CD4-positive, alpha-beta T cell treated with Interleukin-1 beta for 1 hour (primary cell): ENCODE measurements around the gene VSTM2L.

Source experiments
- DNase-seq, 2 donors: peaks; one replicate each; pipeline ENCODE4 v3.0.0-alpha.2; 2020 to 2022

Gene VSTM2L

DNA sequence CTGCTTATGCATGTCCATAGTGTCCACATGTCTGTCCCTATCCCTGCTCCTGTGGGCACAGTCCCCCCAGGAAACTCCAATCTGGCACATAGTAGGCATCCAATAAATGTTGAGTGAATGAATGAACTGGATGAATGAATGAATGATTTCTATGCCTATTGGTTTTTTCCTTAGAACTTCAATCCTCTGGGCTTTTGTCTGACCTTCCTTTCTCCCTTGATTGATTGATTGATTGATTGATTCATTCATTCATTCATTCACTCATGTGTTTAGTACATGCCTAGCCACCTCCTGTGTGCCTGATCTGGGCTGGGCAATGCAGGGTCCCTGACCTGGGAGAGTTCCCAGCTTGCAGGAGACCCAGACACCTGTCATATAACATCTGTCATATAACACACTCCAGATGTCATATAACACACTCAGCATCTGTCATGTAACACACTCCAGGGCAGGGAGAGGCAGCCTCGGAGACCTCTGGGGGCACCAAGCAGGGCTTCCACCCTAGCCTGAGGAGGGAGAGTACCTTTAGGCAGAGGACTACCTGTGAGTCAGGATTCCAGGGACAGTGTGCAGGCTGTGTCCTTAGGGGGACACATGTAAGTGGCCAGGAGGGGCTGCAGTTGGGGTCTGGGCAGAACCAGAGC, 17.9 kb downstream of the VSTM2L start:
- DNase-seq = no peak

- DNase-seq = no peak
Observed at GRCh38 chr20:37921341-37921929, 18.5 kb downstream of the VSTM2L start.

GRCh38 chr20:37922016-37922415, 19.1 kb downstream of the VSTM2L start:
- no peak for DNase-seq

- DNase-seq = no peak
Observed at GRCh38 chr20:37925265-37926165, 22.6 kb downstream of the VSTM2L start.

DNA sequence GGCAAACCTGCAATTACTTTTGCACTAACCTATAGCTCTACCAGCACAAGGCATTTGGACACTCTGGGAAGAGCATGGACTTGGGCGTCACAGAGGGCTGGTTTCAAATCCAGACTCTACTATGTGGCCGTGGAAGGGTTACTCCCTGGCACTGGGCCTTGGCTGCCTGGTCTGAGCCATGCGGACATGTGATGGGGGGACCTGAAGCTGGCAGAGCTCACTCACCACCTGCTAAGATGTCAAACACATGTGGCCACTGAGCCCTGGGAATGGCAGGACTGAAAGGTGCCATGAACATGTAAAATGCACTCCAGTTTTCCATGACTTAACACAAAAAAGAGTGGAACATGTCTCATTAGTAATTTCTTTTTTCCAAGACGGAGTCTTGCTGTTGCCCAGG, 23.7 kb downstream of the VSTM2L start:
- no peak for DNase-seq

DNA sequence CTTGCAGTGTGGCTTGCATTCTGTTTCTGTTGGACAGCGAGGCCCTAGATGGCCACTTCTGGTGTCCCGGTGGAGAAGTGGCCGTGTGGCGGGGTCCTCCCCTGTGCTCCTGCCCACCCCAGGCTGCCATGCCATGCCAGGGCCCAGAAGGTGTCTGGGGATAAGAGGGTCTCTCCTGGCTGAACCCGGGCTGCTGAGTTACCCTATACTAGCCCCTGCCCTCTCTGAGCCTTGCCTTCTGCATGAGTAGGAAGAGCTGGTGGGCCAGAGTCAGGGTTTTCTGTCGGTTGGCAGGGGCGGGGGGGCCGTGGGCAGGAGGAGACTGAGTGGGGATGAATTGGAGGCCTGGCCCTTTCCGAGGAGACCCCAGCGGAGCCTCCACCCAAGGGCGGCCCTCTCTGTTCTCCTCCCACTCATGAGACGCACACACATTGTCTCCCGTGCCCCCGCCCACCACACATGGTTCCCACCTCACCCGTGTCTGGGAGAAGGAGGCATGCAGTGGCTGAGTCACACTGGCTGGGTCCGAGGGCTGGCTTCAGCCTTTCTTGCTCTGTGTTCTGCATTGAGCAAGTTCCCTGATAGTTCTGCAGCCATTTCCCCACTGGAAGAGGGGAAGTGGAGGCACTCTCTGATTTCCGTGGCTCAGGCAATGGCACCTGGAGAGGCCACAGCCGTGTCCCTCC, 24.6 kb downstream of the VSTM2L start:
- no peak for DNase-seq

DNA sequence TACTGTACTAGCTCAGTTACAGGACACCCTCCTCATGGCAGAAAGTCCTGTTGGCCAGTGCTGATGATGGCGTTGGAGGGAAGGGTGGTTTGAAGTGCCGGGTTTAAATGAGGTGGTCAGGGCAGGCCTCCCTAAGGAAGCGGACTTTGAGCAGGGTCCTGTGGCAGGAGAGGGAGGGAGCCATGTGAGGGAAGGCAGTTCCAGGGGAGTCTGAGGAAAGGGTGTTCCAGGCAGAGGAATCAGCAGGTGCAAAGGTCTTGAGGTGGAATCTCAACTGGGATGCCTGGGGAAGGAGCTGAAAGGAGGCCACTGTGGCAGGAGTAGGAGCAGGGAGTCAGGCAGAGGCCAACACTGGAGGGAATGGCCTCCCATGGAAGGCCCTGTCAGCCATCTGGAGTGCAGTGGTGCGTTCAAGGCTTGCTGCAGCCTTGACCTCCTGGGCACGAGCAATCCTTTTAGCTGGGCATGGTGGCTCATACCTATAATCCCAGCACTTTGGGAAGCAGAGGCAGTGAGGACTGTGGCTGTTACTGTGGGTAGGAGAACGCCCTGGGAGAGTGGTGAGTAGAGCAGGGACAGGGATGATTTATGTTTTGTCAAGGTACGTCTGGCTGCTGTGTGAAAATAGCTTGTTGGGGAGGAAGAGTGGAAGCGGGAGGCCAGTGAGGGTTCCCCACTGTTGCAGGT, 26.2 kb downstream of the VSTM2L start:
- DNase-seq = no peak

GRCh38 chr20:37929683-37930014, 26.7 kb downstream of the VSTM2L start:
- DNase-seq = no peak

DNA sequence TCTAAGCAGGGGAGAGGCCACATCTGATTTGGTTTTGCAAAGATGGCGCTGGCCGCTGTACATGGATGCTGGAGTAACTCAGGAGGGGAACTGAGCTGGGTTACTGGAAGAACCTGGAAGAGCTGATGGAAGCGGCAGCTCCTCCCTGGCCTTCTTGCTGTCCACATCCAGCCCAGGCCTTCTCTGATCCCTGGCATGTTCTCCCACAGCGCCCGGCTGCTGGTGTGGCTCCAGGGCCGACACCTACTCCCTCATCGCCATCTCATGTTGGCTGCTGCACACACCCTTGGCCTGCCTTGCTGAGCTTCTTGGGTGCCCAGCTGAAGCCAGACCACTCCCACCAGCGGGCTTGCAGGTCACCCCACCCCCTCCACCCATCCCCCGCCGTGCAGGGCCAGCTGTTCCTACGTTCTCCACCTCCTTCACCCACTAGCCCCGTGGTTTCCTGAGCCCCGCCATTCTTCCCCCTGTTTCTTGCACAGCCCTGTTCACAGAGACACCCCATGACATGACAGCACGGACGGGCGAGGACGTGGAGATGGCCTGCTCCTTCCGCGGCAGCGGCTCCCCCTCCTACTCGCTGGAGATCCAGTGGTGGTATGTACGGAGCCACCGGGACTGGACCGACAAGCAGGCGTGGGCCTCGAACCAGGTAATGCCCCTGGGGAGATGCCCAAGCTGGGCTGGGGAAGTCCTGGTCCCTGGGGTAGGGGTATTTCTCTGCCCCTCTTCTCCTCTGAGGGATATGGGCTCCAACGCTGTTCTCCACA, 28.4 kb downstream of the VSTM2L start:
- no peak for DNase-seq

- no peak for DNase-seq
Observed at GRCh38 chr20:37932074-37932473, 29.1 kb downstream of the VSTM2L start.

DNA sequence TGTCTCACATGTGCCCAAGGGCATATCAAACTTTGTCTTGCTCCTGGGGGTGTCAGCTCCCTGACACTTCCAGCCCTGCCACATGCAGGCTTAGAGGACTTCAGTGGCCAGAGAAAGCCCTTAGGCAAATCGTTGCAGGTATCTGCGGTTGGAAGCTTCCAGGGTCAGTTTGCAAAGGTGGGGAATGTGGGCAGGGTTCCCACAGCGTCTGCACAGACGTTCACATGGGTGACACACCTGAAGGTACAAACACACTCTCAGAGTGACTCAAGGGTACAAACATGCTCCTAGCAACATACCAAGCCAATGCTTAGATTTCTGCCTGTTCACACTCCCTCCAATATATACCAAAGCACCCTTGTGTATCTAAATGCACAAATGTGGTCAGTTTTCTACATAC, 30.0 kb downstream of the VSTM2L start:
- DNase-seq = no peak

GRCh38 chr20:37933786-37934633, 31.1 kb downstream of the VSTM2L start:
- no peak for DNase-seq

DNA sequence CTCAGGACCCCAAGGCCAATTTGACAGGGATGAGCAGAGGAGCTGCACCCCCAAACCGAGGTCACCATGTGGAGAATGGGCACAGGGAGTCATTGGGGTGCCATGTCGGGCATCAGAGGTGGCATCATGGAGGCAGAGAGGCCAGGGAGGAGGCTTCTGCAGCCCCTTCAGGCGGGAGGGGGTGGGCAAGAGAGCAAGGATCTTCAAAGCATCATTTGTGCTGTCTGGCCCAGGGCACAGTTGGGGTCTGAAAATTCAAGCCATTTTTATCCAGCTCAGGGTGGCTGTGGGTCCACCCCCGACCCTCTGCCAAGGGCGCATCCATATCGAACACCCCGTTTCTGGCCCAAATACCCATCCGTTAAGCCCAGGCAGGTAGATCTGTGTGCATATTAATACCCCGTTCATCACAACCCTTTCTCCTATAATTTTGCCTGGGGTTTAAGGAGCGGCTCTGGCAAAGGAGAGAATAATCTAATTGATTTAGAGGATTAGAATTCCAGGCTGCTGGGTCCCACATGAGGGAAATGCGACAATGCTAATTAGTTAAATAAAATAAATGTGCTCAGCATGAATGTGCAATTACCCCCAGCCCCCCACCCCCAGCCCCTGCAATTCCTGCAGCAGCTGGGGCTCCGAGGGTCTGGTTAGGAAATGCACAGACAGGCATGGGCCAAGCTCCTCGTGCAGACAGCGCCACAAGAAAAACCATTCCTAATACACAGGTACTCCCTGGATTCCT, 31.9 kb downstream of the VSTM2L start:
- DNase-seq = no peak

DNA sequence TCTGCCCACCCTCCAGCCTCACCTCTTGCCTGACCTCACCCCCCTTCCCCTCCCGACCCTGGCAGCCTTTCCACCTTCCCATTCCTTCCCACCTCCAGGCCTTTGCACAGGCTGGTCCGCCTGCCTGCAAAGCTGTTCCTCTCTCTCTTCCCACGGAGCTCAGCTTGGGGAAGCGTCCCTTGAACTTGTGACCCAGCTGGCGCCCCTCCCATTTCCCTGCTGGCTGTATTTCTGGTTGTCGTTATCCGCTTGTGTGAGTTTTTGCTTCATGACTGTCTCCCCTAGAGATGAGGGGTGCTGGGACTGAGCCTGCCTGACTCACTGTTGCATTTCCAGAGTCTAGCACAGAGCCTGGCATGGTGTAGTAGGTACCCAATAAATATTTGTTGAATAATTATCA, 32.5 kb downstream of the VSTM2L start:
- no peak for DNase-seq

- DNase-seq = no peak
Observed at GRCh38 chr20:37936041-37936440, 33.1 kb downstream of the VSTM2L start.

DNA sequence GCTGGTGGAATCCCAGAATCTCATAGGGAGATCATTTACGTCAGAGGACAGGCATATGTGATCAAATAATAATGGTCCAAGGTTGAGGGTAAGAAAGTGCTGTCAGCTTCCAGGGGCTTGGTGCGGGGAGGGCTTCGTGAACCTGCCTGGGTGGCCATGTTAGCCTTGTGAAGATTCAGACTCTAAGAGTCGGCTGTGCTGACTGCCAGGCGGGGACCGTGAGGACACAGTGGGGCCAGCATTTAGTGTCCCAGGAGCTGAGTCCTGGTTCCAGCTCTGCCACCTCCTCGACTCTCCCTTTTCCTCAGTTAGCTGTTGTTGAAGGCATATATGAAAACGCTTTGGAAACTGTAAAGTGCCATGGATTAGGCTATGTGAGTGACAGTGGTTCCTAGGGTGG, 33.5 kb downstream of the VSTM2L start:
- DNase-seq = no peak

DNA sequence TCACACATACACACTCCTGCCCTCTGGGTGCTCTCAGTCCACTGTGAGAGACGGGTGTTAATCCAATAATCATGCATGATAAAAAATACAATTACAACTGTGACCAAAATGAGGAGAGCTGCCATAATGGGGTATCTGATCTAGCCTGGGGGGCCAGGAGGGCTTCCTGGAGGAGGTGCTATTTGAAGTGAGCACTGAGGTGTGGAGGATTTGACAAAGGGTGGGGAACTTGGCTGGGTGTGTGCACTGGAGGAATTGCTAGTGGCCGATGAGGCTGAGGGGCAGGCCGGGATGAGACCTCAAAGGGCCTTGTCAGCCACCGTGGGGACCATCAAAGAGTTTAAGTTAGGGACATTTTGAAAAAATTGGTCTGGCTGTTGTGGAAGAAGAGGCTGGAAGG, 34.8 kb downstream of the VSTM2L start:
- no peak for DNase-seq

DNA sequence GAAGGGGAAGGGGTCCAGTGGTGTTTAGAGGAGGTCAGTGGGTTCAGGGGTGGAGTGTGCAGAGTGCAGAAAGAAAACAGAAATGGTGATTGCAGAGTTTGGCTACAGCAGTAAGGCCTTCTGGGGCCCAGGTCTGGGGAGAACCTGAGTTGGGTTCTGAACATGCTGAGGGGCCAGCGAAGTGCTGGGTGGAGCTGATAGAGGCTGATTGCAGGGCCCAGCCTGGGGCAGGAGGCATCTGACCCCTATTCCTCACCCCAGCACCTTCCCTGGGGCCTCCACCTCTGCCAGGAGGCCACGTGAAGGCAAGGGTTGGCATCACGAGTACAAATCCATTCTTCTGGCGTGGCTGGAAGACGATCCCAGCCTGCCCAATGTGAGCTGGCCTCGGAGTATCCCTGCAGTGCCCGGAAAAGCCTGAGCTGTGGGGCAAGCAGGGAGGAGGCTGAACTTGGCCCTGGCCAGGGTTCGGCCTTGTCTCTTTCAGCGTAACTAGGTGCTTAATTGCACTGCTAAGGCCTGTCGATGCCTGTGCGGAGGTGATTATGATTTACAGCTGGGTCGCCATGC, 35.3 kb downstream of the VSTM2L start:
- no peak for DNase-seq

- no peak for DNase-seq
Observed at GRCh38 chr20:37938954-37939353, 36.0 kb downstream of the VSTM2L start.
